Metanephros (tissue), 2 donors: Measurements from ENCODE around the gene MTNR1B. TPM values are rescaled to one million over a fixed set of nuclear protein-coding genes. Genes with fewer than 3 reads are reported as not detected.

Experiments used
- small RNA-seq: library from RNA; depleted of rRNA; stranded (forward); fragments of <200 nt; gene quantifications from one replicate; pipeline ENCODE3, GENCODE V24; 2014; ENCODE audit warnings: low replicate concordance
- total RNA-seq: library from RNA; depleted of rRNA; stranded (reverse); fragments of >200 nt; gene quantifications from one replicate; pipeline ENCODE4 v1.2.3, GENCODE V29; 2014

Gene MTNR1B
- not detected for total RNA-seq

DNA sequence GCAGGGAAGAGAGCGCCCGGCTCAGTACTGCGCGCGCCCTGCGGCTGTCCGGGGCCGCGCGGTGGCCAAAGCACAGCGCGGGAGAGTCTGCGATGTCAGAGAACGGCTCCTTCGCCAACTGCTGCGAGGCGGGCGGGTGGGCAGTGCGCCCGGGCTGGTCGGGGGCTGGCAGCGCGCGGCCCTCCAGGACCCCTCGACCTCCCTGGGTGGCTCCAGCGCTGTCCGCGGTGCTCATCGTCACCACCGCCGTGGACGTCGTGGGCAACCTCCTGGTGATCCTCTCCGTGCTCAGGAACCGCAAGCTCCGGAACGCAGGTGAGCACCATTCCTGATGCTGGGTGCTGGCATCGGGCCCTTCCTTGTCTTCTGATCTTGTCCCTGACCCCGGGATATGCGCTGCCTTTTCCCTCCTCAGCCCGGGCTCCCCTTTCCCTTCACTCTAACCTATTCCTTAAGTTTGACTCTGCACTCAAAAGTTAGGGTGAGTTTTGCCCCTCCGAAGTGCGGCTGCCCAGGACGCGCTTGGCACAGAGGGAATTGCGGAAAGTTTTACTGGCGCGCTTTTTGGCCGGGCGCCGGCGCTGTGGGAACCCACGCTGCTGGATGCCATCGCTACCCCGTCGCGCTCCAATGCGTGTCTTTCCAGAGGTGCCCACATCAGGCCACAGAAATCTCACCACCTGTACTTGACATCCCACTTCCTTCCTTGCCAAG, at the start of gene MTNR1B:
MTNR1B (plus strand) TSS at position 18 of the 714 bp plus-strand sequence; CDS start at position 93, 75 bp downstream.

Small RNA genes lying within 50 kb of the gene (small RNA-seq; reads per million reads assigned to genes)
- not detected for gene SNRPGP16

Other genes with a start within 250 kb of the MTNR1B start
- 20.0 TPM for gene SLC36A4, start 228.3 kb downstream of the MTNR1B start, total RNA-seq